ENCODE results near the gene ADK. TPM values are rescaled to one million over a fixed set of nuclear protein-coding genes. Genes with fewer than 3 reads are reported as not detected.

Gene ADK
- polyA plus RNA-seq, 2 donors = 27.3 to 45.2 TPM

GRCh38 chr10:74377476-74377875 is 226.5 kb downstream of the ADK start:
- Histone ChIP-seq H3K4me3 (ENCODE audit: low read depth in 1 of 2, low read length in 2 of 2) (no peak overlapping the region), H3K36me3 (ENCODE audit: control insufficient read depth in 2 of 2, insufficient read depth in 2 of 2, low read length in 1 of 2) (no peaks in the 10 kb centered on the region), H3K9me3 (ENCODE audit: control insufficient read depth in 2 of 2, insufficient read depth in 1 of 2, low read depth in 1 of 2, low read length in 1 of 2) (no peaks in the 10 kb centered on the region), H3K4me1 (ENCODE audit: control insufficient read depth in 2 of 2, insufficient read depth in 2 of 2, low read length in 1 of 2) (no peaks in the 10 kb centered on the region), H3K27ac (ENCODE audit: low read depth in 2 of 2, low read length in 1 of 2) (no peak overlapping the region), H3K27me3 (ENCODE audit: control insufficient read depth in 1 of 2, insufficient read depth in 2 of 2, low read length in 2 of 2) (no peaks in the 10 kb centered on the region)
- WGBS, 2 donors = 92% methylated on average over 5 of the region's 5 CpGs

- H3K4me1 ChIP-seq (ENCODE audit: control insufficient read depth in 2 of 2, insufficient read depth in 2 of 2, low read length in 1 of 2) = no peaks in the 10 kb centered on the region
- 91 to 94% methylated on average over 3 of the region's 3 CpGs for WGBS, 2 donors
- no peaks in the 10 kb centered on the region for H3K9me3 ChIP-seq (ENCODE audit: control insufficient read depth in 2 of 2, insufficient read depth in 1 of 2, low read depth in 1 of 2, low read length in 1 of 2)
- no peak overlapping the region for H3K4me3 ChIP-seq (ENCODE audit: low read depth in 1 of 2, low read length in 2 of 2)
- H3K27ac ChIP-seq (ENCODE audit: low read depth in 2 of 2, low read length in 1 of 2) = no peak overlapping the region
- no peaks in the 10 kb centered on the region for H3K27me3 ChIP-seq (ENCODE audit: control insufficient read depth in 1 of 2, insufficient read depth in 2 of 2, low read length in 2 of 2)
- no peaks in the 10 kb centered on the region for H3K36me3 ChIP-seq (ENCODE audit: control insufficient read depth in 2 of 2, insufficient read depth in 2 of 2, low read length in 1 of 2)
These were observed 228.5 kb downstream of the ADK start for GRCh38 chr10:74379474-74379873.

GRCh38 chr10:74380795-74381194 is 229.8 kb downstream of the ADK start:
- Histone ChIP-seq H3K9me3 (ENCODE audit: control insufficient read depth in 2 of 2, insufficient read depth in 1 of 2, low read depth in 1 of 2, low read length in 1 of 2) (no peaks in the 10 kb centered on the region), H3K27me3 (ENCODE audit: control insufficient read depth in 1 of 2, insufficient read depth in 2 of 2, low read length in 2 of 2) (no peaks in the 10 kb centered on the region), H3K36me3 (ENCODE audit: control insufficient read depth in 2 of 2, insufficient read depth in 2 of 2, low read length in 1 of 2) (no peaks in the 10 kb centered on the region), H3K4me3 (ENCODE audit: low read depth in 1 of 2, low read length in 2 of 2) (no peak overlapping the region), H3K27ac (ENCODE audit: low read depth in 2 of 2, low read length in 1 of 2) (no peak overlapping the region), H3K4me1 (ENCODE audit: control insufficient read depth in 2 of 2, insufficient read depth in 2 of 2, low read length in 1 of 2) (no peaks in the 10 kb centered on the region)
- WGBS, 2 donors = 95% methylated on average over 1 of the region's 1 CpG

- Histone ChIP-seq H3K27ac (ENCODE audit: low read depth in 2 of 2, low read length in 1 of 2) (no peak overlapping the region), H3K9me3 (ENCODE audit: control insufficient read depth in 2 of 2, insufficient read depth in 1 of 2, low read depth in 1 of 2, low read length in 1 of 2) (no peaks in the 10 kb centered on the region), H3K4me1 (ENCODE audit: control insufficient read depth in 2 of 2, insufficient read depth in 2 of 2, low read length in 1 of 2) (no peaks in the 10 kb centered on the region), H3K4me3 (ENCODE audit: low read depth in 1 of 2, low read length in 2 of 2) (no peak overlapping the region), H3K36me3 (ENCODE audit: control insufficient read depth in 2 of 2, insufficient read depth in 2 of 2, low read length in 1 of 2) (no peaks in the 10 kb centered on the region), H3K27me3 (ENCODE audit: control insufficient read depth in 1 of 2, insufficient read depth in 2 of 2, low read length in 2 of 2) (no peaks in the 10 kb centered on the region)
- WGBS, 2 donors = 76 to 80% methylated on average over 2 of the region's 2 CpGs
These were observed 230.4 kb downstream of the ADK start for GRCh38 chr10:74381291-74381853.

- WGBS, 2 donors = 76 to 82% methylated on average over 1 of the region's 1 CpG
- no peak overlapping the region for H3K4me3 ChIP-seq (ENCODE audit: low read depth in 1 of 2, low read length in 2 of 2)
- H3K36me3 ChIP-seq (ENCODE audit: control insufficient read depth in 2 of 2, insufficient read depth in 2 of 2, low read length in 1 of 2) = no peaks in the 10 kb centered on the region
- H3K27me3 ChIP-seq (ENCODE audit: control insufficient read depth in 1 of 2, insufficient read depth in 2 of 2, low read length in 2 of 2) = no peaks in the 10 kb centered on the region
- no peaks in the 10 kb centered on the region for H3K4me1 ChIP-seq (ENCODE audit: control insufficient read depth in 2 of 2, insufficient read depth in 2 of 2, low read length in 1 of 2)
- H3K9me3 ChIP-seq (ENCODE audit: control insufficient read depth in 2 of 2, insufficient read depth in 1 of 2, low read depth in 1 of 2, low read length in 1 of 2) = no peaks in the 10 kb centered on the region
- H3K27ac ChIP-seq (ENCODE audit: low read depth in 2 of 2, low read length in 1 of 2) = no peak overlapping the region
These were observed 231.6 kb downstream of the ADK start for GRCh38 chr10:74382663-74383062.

- Histone ChIP-seq H3K36me3 (ENCODE audit: control insufficient read depth in 2 of 2, insufficient read depth in 2 of 2, low read length in 1 of 2) (no peaks in the 10 kb centered on the region), H3K4me1 (ENCODE audit: control insufficient read depth in 2 of 2, insufficient read depth in 2 of 2, low read length in 1 of 2) (no peaks in the 10 kb centered on the region)
These were observed 232.6 kb downstream of the ADK start for GRCh38 chr10:74383642-74384041.

GRCh38 chr10:74384615-74385183 is 233.7 kb downstream of the ADK start:
- Histone ChIP-seq H3K9me3 (ENCODE audit: control insufficient read depth in 2 of 2, insufficient read depth in 1 of 2, low read depth in 1 of 2, low read length in 1 of 2) (no peaks in the 10 kb centered on the region), H3K36me3 (ENCODE audit: control insufficient read depth in 2 of 2, insufficient read depth in 2 of 2, low read length in 1 of 2) (no peaks in the 10 kb centered on the region), H3K27ac (ENCODE audit: low read depth in 2 of 2, low read length in 1 of 2) (peak overlapping the region in 1 of 2 donors; percentile 42), H3K4me3 (ENCODE audit: low read depth in 1 of 2, low read length in 2 of 2) (peak overlapping the region in 1 of 2 donors; percentile 11), H3K4me1 (ENCODE audit: control insufficient read depth in 2 of 2, insufficient read depth in 2 of 2, low read length in 1 of 2) (no peaks in the 10 kb centered on the region), H3K27me3 (ENCODE audit: control insufficient read depth in 1 of 2, insufficient read depth in 2 of 2, low read length in 2 of 2) (no peaks in the 10 kb centered on the region)
- WGBS, 2 donors = 77 to 79% methylated on average over 3 of the region's 3 CpGs

More at GRCh38 chr10:74383642-74384041, 232.6 kb downstream of the ADK start:
- Histone ChIP-seq H3K27me3 (ENCODE audit: control insufficient read depth in 1 of 2, insufficient read depth in 2 of 2, low read length in 2 of 2) (no peaks in the 10 kb centered on the region), H3K9me3 (ENCODE audit: control insufficient read depth in 2 of 2, insufficient read depth in 1 of 2, low read depth in 1 of 2, low read length in 1 of 2) (no peaks in the 10 kb centered on the region), H3K27ac (ENCODE audit: low read depth in 2 of 2, low read length in 1 of 2) (no peak overlapping the region), H3K4me3 (ENCODE audit: low read depth in 1 of 2, low read length in 2 of 2) (no peak overlapping the region)

GRCh38 chr10:74388801-74389200 is 237.8 kb downstream of the ADK start:
- H3K27ac ChIP-seq (ENCODE audit: low read depth in 2 of 2, low read length in 1 of 2) = no peak overlapping the region
- no peak overlapping the region for H3K4me3 ChIP-seq (ENCODE audit: low read depth in 1 of 2, low read length in 2 of 2)
- H3K36me3 ChIP-seq (ENCODE audit: control insufficient read depth in 2 of 2, insufficient read depth in 2 of 2, low read length in 1 of 2) = no peaks in the 10 kb centered on the region
- H3K9me3 ChIP-seq (ENCODE audit: control insufficient read depth in 2 of 2, insufficient read depth in 1 of 2, low read depth in 1 of 2, low read length in 1 of 2) = no peaks in the 10 kb centered on the region
- H3K27me3 ChIP-seq (ENCODE audit: control insufficient read depth in 1 of 2, insufficient read depth in 2 of 2, low read length in 2 of 2) = no peaks in the 10 kb centered on the region
- no peaks in the 10 kb centered on the region for H3K4me1 ChIP-seq (ENCODE audit: control insufficient read depth in 2 of 2, insufficient read depth in 2 of 2, low read length in 1 of 2)

- 66 to 85% methylated on average over 1 of the region's 1 CpG for WGBS, 2 donors
- Histone ChIP-seq H3K4me3 (ENCODE audit: low read depth in 1 of 2, low read length in 2 of 2) (no peak overlapping the region), H3K36me3 (ENCODE audit: control insufficient read depth in 2 of 2, insufficient read depth in 2 of 2, low read length in 1 of 2) (no peaks in the 10 kb centered on the region), H3K4me1 (ENCODE audit: control insufficient read depth in 2 of 2, insufficient read depth in 2 of 2, low read length in 1 of 2) (no peaks in the 10 kb centered on the region), H3K9me3 (ENCODE audit: control insufficient read depth in 2 of 2, insufficient read depth in 1 of 2, low read depth in 1 of 2, low read length in 1 of 2) (no peaks in the 10 kb centered on the region), H3K27ac (ENCODE audit: low read depth in 2 of 2, low read length in 1 of 2) (no peak overlapping the region), H3K27me3 (ENCODE audit: control insufficient read depth in 1 of 2, insufficient read depth in 2 of 2, low read length in 2 of 2) (no peaks in the 10 kb centered on the region)
These were observed 240.8 kb downstream of the ADK start for GRCh38 chr10:74391786-74392185.

GRCh38 chr10:74394416-74394969 is 243.5 kb downstream of the ADK start:
- 89 to 95% methylated on average over 3 of the region's 3 CpGs for WGBS, 2 donors
- Histone ChIP-seq H3K36me3 (ENCODE audit: control insufficient read depth in 2 of 2, insufficient read depth in 2 of 2, low read length in 1 of 2) (no peaks in the 10 kb centered on the region), H3K27ac (ENCODE audit: low read depth in 2 of 2, low read length in 1 of 2) (no peak overlapping the region), H3K4me3 (ENCODE audit: low read depth in 1 of 2, low read length in 2 of 2) (no peak overlapping the region), H3K27me3 (ENCODE audit: control insufficient read depth in 1 of 2, insufficient read depth in 2 of 2, low read length in 2 of 2) (no peaks in the 10 kb centered on the region), H3K4me1 (ENCODE audit: control insufficient read depth in 2 of 2, insufficient read depth in 2 of 2, low read length in 1 of 2) (no peaks in the 10 kb centered on the region), H3K9me3 (ENCODE audit: control insufficient read depth in 2 of 2, insufficient read depth in 1 of 2, low read depth in 1 of 2, low read length in 1 of 2) (no peaks in the 10 kb centered on the region)
